NCI-H1417 (cell line): Measurements from ENCODE around the gene IWS1.
"Not testable (repeated sequence)": the region's sequence is repeated elsewhere in the genome, so short reads cannot be mapped to it uniquely, and the experiment has no call there.

Experiments used
- DNase-seq, 3 experiments: peaks; one replicate each; lab custom pipeline; 2025; lab: John Stamatoyannopoulos, UW

Gene IWS1

DNA sequence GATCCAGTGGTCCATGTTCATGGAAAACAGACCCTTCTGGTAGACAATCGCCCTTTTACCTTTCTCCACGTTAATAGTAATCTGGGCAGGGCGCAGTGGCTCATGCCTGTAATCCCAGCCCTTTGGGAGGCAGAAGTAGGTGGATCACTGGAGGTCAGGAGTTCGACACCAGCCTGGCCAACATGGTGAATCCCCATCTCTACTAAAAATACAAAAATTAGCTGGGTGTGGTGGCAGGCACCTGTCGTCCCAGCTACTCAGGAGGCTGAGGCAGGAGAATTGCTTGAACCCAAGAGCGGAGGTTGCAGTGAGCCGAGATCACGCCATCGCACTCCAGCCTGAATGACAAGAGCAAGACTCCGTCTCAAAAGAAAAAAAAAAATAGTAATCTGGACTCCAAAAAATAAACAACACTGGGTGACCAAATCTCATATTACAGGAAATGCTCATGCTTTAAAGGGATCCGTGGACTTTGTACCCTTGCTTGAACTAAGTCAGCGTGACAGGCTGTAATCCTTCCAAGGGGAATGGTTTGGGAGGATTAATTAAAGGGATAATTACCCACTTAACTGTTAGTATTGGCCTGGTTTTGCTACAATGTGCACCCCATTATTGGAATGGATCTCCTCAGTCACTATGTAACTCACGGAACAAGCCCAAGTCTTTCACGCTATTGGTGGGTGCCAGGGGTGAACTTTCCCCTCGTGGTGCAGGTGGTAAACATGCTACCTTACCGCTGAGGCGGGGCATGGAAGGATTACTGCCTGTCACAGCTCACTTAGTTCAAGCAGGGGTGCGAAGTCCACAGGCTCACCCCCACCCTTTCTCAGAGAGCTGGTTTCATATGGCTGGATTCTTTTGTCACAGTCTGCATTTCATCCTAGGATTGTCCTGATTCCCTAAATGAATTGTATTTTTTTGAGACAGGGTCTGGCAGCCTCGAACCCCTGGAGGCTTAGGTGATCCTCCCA, 71.4 kb downstream of the IWS1 start:
- DNase-seq, result no peak

GRCh38 chr2:127453392-127454171, 72.7 kb downstream of the IWS1 start:
- DNase-seq, result no peak

DNA sequence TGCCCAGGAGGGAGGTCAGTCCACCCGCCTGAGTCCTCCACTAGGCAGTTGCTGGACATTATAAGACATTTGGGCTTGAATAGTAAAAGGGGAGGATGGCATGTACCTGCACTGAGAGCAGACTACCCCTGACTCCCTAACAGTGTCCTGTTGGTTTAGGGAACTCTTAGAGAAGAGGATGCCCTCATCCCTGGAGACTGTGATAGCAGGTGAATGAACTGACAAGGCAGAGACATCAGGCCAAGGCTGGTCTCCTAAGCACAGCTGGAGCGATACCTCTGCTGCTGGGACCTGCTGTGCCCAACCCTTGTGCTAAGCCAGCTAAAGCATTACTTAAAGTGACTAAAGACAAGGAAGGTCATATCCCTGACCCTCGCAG, 73.3 kb downstream of the IWS1 start:
- DNase-seq, result no peak

- DNase-seq, result not testable (repeated sequence)
Measured at GRCh38 chr2:127452423-127452822, 73.9 kb downstream of the IWS1 start.

DNA sequence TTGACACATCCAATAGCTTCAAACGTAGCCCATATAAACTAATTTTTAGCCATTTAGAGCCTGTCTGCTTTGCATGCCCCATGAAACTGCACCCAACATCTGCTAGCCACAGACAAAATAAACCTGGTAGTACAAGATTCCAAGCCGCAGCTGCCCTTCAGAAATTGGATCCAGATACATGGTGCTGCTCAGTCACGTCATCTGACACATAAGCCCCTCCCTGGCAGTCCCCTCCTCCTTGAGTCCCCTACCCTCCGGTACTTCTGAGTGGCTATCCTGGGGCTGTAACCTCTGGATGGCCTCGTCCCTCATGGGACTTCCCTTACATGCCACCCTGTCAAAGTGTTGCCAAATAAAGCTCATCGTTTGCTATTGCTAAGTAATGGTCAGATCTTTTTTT, 74.3 kb downstream of the IWS1 start:
- no peak for DNase-seq

DNA sequence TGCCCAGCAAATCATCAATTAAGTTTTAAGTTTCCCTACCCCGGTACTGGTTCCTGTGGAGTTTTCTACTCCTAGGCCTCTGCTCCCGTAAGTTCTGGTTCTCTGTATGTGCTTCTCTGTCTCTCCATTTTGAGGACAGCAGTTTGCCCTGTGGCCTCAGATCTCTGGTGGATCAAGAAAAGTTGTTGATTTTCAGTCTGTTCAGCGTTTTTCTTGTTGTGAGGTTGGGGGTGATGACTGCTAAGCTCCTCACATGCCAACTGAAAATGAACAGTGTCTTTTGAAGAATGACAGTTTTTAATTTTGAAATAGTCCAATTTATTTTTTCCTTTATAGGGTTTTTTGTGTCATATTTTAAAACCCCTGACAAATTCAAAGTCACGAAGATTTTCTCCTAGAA, 76.4 kb downstream of the IWS1 start:
- DNase-seq, result no peak

DNA sequence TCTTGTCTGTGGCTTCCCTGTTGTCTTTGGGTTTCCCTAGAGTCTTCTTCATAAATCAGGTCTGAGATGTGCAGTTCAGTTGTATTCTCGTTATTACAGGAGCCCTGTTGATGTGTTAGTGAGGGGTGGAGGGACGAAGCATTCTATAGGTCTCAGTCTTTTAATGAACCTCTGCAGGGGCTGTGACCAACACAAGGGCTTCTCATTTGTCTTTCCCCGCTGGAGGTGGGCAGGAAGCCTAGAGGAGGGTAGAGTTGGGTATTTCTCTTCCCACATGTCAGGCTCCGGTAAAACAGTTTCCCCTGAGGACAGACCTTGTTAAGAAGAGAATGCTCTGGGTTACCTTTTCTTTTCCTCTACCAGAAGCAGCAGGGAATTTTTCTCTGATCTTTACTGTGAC, 76.9 kb downstream of the IWS1 start:
- no peak for DNase-seq

DNA sequence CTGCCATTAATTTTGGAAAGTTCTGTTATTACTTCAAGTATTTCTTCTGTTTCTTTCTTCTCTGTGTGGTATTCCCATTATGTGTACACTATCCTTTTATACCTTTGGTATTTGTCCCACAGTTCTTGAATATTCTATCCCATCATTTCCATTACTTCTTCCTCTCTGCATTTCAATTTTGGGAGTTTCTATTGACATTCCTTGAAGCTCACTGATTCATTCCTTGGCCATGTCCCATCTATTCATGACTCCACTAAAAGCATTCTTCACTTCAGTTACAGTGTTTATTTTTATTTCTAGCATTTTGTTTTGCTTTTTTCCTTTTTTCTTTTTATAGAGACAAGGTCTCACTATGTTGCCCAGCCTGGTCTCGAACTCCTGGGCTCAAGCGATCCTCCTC, 77.8 kb downstream of the IWS1 start:
- no peak for DNase-seq

DNA sequence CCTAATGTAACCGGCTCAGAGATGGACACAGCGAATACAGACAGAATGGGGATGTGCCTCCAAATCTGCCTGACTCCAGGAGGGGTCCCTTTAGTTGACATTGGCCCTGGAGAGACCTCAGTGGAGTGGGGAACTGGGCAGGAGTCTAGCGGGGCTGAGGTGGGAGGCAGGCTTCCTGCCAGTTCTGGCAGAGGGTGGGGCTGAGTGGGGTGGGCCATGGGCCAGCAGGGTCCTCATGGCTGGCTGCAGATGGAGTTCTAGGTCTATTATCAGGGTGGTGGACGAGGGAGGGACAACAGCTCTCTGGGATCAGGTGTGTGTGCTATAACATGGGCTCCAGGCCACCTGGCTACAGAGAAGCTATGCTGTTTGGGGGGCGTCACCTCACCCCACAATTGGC, 86.9 kb downstream of the IWS1 start:
- no peak for DNase-seq

GRCh38 chr2:127437781-127438726, 88.2 kb downstream of the IWS1 start:
- DNase-seq, result no peak

- DNase-seq, result no peak
Measured at GRCh38 chr2:127437056-127437455, 89.2 kb downstream of the IWS1 start.

- no peak for DNase-seq
Measured at GRCh38 chr2:127434515-127434914, 91.8 kb downstream of the IWS1 start.

GRCh38 chr2:127431408-127432023, 94.8 kb downstream of the IWS1 start:
- no peak for DNase-seq
